GM12878 (cell line): Measurements from ENCODE around the gene SBK2. TPM values are rescaled to one million over a fixed set of nuclear protein-coding genes. Genes with fewer than 3 reads are reported as not detected.

ENCODE experiments used
- ATAC-seq: fragments of 200-7000 bp; cut with Tn5 transposase; 3 replicates; pipeline ENCODE4 v1.9.1; 2020; ENCODE audit warnings: mild to moderate bottlenecking, moderate library complexity
- BruUV-seq: library from RNA; stranded (reverse); fragments of 400-500 nt; replicated peaks from 2 replicates; lab custom pipeline; 2021; lab: Mats Ljungman, UMichigan
- CTCF ChIA-PET: fragments of 300-600 bp; sonication (Branson Sonifier 250); formaldehyde crosslinking; extraction: SDS; loops from one replicate; lab custom pipeline; 2021; ENCODE audit warnings: inconsistent platforms; lab: Yijun Ruan, JAX
- POLR2A ChIA-PET: fragments of 350-600 bp; formaldehyde crosslinking; extraction: SDS; loops from one replicate; lab custom pipeline; 2021; ENCODE audit warnings: inconsistent platforms; lab: Charles Lee
- RAD21 ChIA-PET: fragments of 300-600 bp; sonication (Branson Sonifier 250); formaldehyde crosslinking; loops from one replicate; lab custom pipeline; 2023; ENCODE audit warnings: antibody characterized with exemption; ENCODE audit not compliant: unreplicated experiment; lab: Charles Lee
- SMC1A ChIA-PET: fragments of 300-600 bp; sonication (Branson Sonifier 250); formaldehyde crosslinking; loops from one replicate; lab custom pipeline; 2023; ENCODE audit not compliant: unreplicated experiment, uncharacterized antibody; lab: Charles Lee
- DNase-seq: peaks from one replicate; pipeline ENCODE4 v3.0.0-alpha.2; 2011; ENCODE audit warnings: low read depth, low spot score
- FAIRE-seq: peaks from 3 replicates; lab custom pipeline; 2011; peaks lifted over from hg19 to GRCh38; lab: Jason Lieb, UNC
- H2AFZ ChIP-seq: 2 replicates; pipeline ENCODE4 v1.6.0; 2011; ENCODE audit warnings: low read depth, low read length, control low read depth; ENCODE audit not compliant: control insufficient read depth
- H3K27ac ChIP-seq: 2 replicates; pipeline ENCODE4 v1.5.1; 2011; ENCODE audit warnings: control low read depth; ENCODE audit not compliant: control insufficient read depth, insufficient read depth
- H3K27me3 ChIP-seq, 2 experiments: replicated peaks in 1 of 2; 2 replicates each; pipeline versions ENCODE4 v1.6.0 to v1.6.1; 2011; ENCODE audit warnings: low read length in 1 of 2; ENCODE audit not compliant: control insufficient read depth in 2 of 2, insufficient read depth in 2 of 2
- H3K36me3 ChIP-seq, 2 experiments: 2 replicates each; pipeline ENCODE4 v1.5.1; 2011; ENCODE audit warnings: low read length in 1 of 2; ENCODE audit not compliant: control insufficient read depth in 2 of 2, insufficient read depth in 2 of 2
- H3K4me1 ChIP-seq: 2 replicates; pipeline ENCODE4 v1.6.1; 2011; ENCODE audit warnings: mild to moderate bottlenecking, low read length, moderate library complexity, mixed read lengths; ENCODE audit not compliant: control insufficient read depth, insufficient read depth
- H3K4me2 ChIP-seq: 2 replicates; pipeline ENCODE4 v1.6.0; 2011; ENCODE audit warnings: control low read depth; ENCODE audit not compliant: control insufficient read depth, insufficient read depth
- H3K4me3 ChIP-seq: fragments of 200-600 bp; sonication (generic); 2 replicates; pipeline ENCODE4 v1.5.1; 2016
- H3K79me2 ChIP-seq: 2 replicates; pipeline ENCODE4 v1.6.0; 2011; ENCODE audit warnings: low read length; ENCODE audit not compliant: control insufficient read depth, insufficient read depth
- H3K9ac ChIP-seq: 2 replicates; pipeline ENCODE4 v1.8.0; 2011; ENCODE audit warnings: low read length, control low read depth, mixed read lengths; ENCODE audit not compliant: control insufficient read depth, insufficient read depth
- H3K9me3 ChIP-seq: replicated peaks from 3 replicates; pipeline ENCODE4 v1.5.1; 2011; ENCODE audit warnings: mild to moderate bottlenecking, low read length; ENCODE audit not compliant: control insufficient read depth, insufficient read depth
- H4K20me1 ChIP-seq: 2 replicates; pipeline ENCODE4 v1.6.0; 2011; ENCODE audit not compliant: control insufficient read depth, insufficient read depth
- DPF2 ChIP-seq: fragments of 450-650 bp; IDR thresholded peaks from 2 replicates; pipeline ENCODE4 v1.6.1; 2017; ENCODE audit warnings: mild to moderate bottlenecking
- ETV6 ChIP-seq, 2 experiments: fragments of 450-650 bp in 1 of 2; IDR thresholded peaks in 1 of 2; conservative IDR thresholded peaks in 1 of 2; 2 replicates each; pipeline ENCODE4 v1.6.1; 2014; ENCODE audit warnings: antibody characterized with exemption in 1 of 2, borderline replicate concordance in 1 of 2, low read depth in 1 of 2, mild to moderate bottlenecking in 1 of 2, moderate library complexity in 1 of 2
- HCFC1 ChIP-seq: fragments of 150-350 bp; IDR thresholded peaks from 2 replicates; pipeline ENCODE4 v1.6.1; 2014; ENCODE audit warnings: low read length
- IKZF1 ChIP-seq: fragments of 450-650 bp; conservative IDR thresholded peaks from 2 replicates; pipeline ENCODE4 v1.6.1; 2017; ENCODE audit warnings: antibody characterized with exemption, mild to moderate bottlenecking
- MEF2A ChIP-seq: IDR thresholded peaks from 2 replicates; pipeline ENCODE4 v1.6.1; 2011; ENCODE audit warnings: low read depth, mild to moderate bottlenecking, low read length, moderate library complexity; ENCODE audit not compliant: insufficient read depth
- MYB ChIP-seq: fragments of 150-350 bp; IDR thresholded peaks from 2 replicates; pipeline ENCODE4 v1.6.1; 2014; ENCODE audit warnings: mild to moderate bottlenecking, low read depth, low read length, borderline replicate concordance
- PAX5 ChIP-seq: IDR thresholded peaks from 2 replicates; pipeline ENCODE4 v1.6.1; 2011; ENCODE audit warnings: low read depth, low read length, borderline replicate concordance
- POLR2AphosphoS2 ChIP-seq: IDR thresholded peaks from 2 replicates; pipeline ENCODE4 v1.6.1; 2011; ENCODE audit warnings: low read depth, mild to moderate bottlenecking, low read length, improper control_type of control experiment, moderate library complexity
- POU2F2 ChIP-seq: IDR thresholded peaks from 3 replicates; pipeline ENCODE4 v1.6.1; 2011; ENCODE audit warnings: low read depth, mild to moderate bottlenecking, low read length, borderline replicate concordance
- RELA ChIP-seq: fragments of 450-650 bp; IDR thresholded peaks from 2 replicates; pipeline ENCODE4 v1.8.0; 2014; ENCODE audit warnings: borderline replicate concordance; ENCODE audit not compliant: partially characterized antibody
- WGBS: methylation state at CpG from one replicate; pipeline ENCODE4 v1.1.6; 2016; ENCODE audit warnings: low lambda C conversion rate; ENCODE audit not compliant: insufficient replicate concordance, insufficient coverage; ENCODE audit errors: missing lambda C conversion rate; 5-methylcytosine and 5-hydroxymethylcytosine counted together
- in situ Hi-C: fragments of 300-500 bp; cut with MboI; formaldehyde crosslinking; loops from 9 replicates; pipeline ENCODE4 v1.14.3; 2018; ENCODE audit warnings: mixed read lengths
- intact Hi-C: fragments of 100-400 bp; cut with micrococcal nuclease; formaldehyde crosslinking; loops from one replicate; pipeline ENCODE4 v1.14.2; 2022; ENCODE audit not compliant: unreplicated experiment
- polyA plus RNA-seq, 11 experiments: library from polyadenylated mRNA; depleted of rRNA in 4 of 11; unstranded in 6 of 11; stranded (reverse) in 5 of 11; fragments of >200 nt; fragmentation: Nextera tagmentation in 4 of 11; fragmentation: Illumina TruSeq in 1 of 11; extraction: Ambion mirVana in 4 of 11; extraction: Trizol in 1 of 11; gene quantifications; 1 replicate in 1 of 11; 2 replicates in 10 of 11; pipeline versions ENCODE4 v1.2.1 to v1.2.3, GENCODE V29; 2011 to 2016; ENCODE audit warnings: inconsistent platforms in 2 of 11, missing spikeins in 2 of 11, low read depth in 1 of 11
- total RNA-seq, 4 experiments: library from RNA; depleted of rRNA in 3 of 4; stranded (reverse); fragments of >200 nt in 3 of 4; fragmentation: Illumina TruSeq in 1 of 4; extraction: Trizol in 1 of 4; gene quantifications; 2 replicates each; pipeline versions ENCODE4 v1.2.1 to v1.2.3, GENCODE V29; 2013 to 2021
- TF ChIP-seq, protein P1 (sequence below): IDR thresholded peaks from 2 replicates; pipeline ENCODE4 v1.6.1; 2011; ENCODE audit warnings: low read depth, mild to moderate bottlenecking, low read length, moderate library complexity, borderline replicate concordance; ENCODE audit errors: extremely low read depth
- TF ChIP-seq, protein P2 (sequence below): fragments of 450-650 bp; formaldehyde crosslinking; IDR thresholded peaks from 2 replicates; pipeline ENCODE4 v1.5.0; 2022; ENCODE audit warnings: mild to moderate bottlenecking, missing genetic modification characterization
- TF ChIP-seq, protein P3 (sequence below): fragments of 450-650 bp; IDR thresholded peaks from 2 replicates; pipeline ENCODE4 v1.6.1; 2018; ENCODE audit warnings: borderline replicate concordance, mild to moderate bottlenecking; ENCODE audit not compliant: partially characterized antibody
- TF ChIP-seq, protein P4 (sequence below): fragments of 450-650 bp; formaldehyde crosslinking; IDR thresholded peaks from 2 replicates; pipeline ENCODE4 v1.4.0; 2022; ENCODE audit warnings: mild to moderate bottlenecking, moderate library complexity

Gene SBK2
- total and polyA plus RNA-seq, 10 of the 15 experiments (the other 5 are each of a cell fraction or from before 2014, with no cell fraction given) = not detected

DNA sequence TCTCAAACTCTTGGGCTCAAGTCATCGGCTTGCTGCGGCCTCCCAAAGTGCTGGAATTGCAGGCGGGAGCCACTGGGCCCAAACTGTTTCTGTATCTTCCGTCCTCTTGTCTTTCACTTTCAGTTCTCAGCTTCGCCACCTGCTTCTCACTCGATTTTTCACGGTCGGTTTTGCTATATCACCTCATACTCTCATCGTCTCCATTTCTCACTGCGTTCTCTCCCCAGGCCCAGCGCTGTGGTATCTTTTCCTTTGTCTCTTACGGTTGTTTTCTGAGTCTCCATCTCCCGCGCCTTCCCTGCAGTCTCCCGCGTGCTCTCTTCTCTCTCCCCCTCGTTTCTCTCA is 33.8 kb downstream of the SBK2 start:
- BruUV-seq = TSS peak; percentile 85
- 89% methylated on average over 17 of the region's 17 CpGs for WGBS
- H3K9me3 ChIP-seq = no peaks in the 10 kb centered on the region
- H3K79me2 ChIP-seq = no peaks in the 10 kb centered on the region
- no peak for ATAC-seq
- H3K4me1 ChIP-seq = peaks cover 5% of the 10 kb centered on the region
- CTCF ChIA-PET = interaction anchor here (0.8 to 3.7 kb wide), 24 partner anchors 9 to 362 kb away, joined by 3 to 88 read pairs (median 12); partner anchors contain the start of genes ISOC2, NAT14, SSC5D and TMEM238
- H3K36me3 ChIP-seq = no peaks in the 10 kb centered on the region
- H3K9ac ChIP-seq = no peak overlapping the region
- no peak for DNase-seq
- in situ Hi-C loops (no loop called here), intact Hi-C loops (loop anchor here (2.0 kb wide), 1 partner anchor 362 kb away; no protein-coding TSS in a partner anchor)
- RAD21 ChIA-PET = interaction anchor here (0.7 to 1.7 kb wide), 16 partner anchors 10 to 362 kb away, joined by 3 to 34 read pairs (median 7); partner anchors contain the start of genes CCDC106, HSPBP1, ISOC2 and KMT5C
- SMC1A ChIA-PET = interaction anchor here (1.0 to 2.4 kb wide), 4 partner anchors 30 to 211 kb away, joined by 3 to 19 read pairs (median 7); partner anchors contain the start of gene ZNF865
- peak overlapping the region; percentile 58; the same call in 1 of the 2 replicates for H3K4me2 ChIP-seq
- no peaks in the 10 kb centered on the region for H4K20me1 ChIP-seq
- no peaks in the 10 kb centered on the region for H3K27me3 ChIP-seq
- POLR2A ChIA-PET = interaction anchor here (0.7 to 1.0 kb wide), 3 partner anchors 18 to 123 kb away, joined by 3 to 4 read pairs (median 3); partner anchors contain the start of genes ISOC2 and NAT14
- peak overlapping the region; percentile 97 for H2AFZ ChIP-seq
- FAIRE-seq = no peak
- H3K27ac ChIP-seq = no peak overlapping the region
- no peak overlapping the region for H3K4me3 ChIP-seq
- TF ChIP-seq, protein P1, sequence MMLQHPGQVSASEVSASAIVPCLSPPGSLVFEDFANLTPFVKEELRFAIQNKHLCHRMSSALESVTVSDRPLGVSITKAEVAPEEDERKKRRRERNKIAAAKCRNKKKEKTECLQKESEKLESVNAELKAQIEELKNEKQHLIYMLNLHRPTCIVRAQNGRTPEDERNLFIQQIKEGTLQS = no peak
- TF ChIP-seq IKZF1 (no peak), POU2F2 (no peak), HCFC1 (no peak), DPF2 (no peak), PAX5 (no peak), ETV6 (conservative IDR thresholded peaks at IDR 0.05 in 1 of 2, IDR thresholded peaks at IDR 0.05 in 1 of 2; ENCODE audit: borderline replicate concordance in 1 of 2, low read depth in 1 of 2) (no peak), POLR2AphosphoS2 (no peak), MYB (no peak), RELA (no peak), MEF2A (no peak)
- TF ChIP-seq, protein P2, sequence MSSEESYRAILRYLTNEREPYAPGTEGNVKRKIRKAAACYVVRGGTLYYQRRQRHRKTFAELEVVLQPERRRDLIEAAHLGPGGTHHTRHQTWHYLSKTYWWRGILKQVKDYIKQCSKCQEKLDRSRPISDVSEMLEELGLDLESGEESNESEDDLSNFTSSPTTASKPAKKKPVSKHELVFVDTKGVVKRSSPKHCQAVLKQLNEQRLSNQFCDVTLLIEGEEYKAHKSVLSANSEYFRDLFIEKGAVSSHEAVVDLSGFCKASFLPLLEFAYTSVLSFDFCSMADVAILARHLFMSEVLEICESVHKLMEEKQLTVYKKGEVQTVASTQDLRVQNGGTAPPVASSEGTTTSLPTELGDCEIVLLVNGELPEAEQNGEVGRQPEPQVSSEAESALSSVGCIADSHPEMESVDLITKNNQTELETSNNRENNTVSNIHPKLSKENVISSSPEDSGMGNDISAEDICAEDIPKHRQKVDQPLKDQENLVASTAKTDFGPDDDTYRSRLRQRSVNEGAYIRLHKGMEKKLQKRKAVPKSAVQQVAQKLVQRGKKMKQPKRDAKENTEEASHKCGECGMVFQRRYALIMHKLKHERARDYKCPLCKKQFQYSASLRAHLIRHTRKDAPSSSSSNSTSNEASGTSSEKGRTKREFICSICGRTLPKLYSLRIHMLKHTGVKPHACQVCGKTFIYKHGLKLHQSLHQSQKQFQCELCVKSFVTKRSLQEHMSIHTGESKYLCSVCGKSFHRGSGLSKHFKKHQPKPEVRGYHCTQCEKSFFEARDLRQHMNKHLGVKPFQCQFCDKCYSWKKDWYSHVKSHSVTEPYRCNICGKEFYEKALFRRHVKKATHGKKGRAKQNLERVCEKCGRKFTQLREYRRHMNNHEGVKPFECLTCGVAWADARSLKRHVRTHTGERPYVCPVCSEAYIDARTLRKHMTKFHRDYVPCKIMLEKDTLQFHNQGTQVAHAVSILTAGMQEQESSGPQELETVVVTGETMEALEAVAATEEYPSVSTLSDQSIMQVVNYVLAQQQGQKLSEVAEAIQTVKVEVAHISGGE = no peak
- TF ChIP-seq, protein P3, sequence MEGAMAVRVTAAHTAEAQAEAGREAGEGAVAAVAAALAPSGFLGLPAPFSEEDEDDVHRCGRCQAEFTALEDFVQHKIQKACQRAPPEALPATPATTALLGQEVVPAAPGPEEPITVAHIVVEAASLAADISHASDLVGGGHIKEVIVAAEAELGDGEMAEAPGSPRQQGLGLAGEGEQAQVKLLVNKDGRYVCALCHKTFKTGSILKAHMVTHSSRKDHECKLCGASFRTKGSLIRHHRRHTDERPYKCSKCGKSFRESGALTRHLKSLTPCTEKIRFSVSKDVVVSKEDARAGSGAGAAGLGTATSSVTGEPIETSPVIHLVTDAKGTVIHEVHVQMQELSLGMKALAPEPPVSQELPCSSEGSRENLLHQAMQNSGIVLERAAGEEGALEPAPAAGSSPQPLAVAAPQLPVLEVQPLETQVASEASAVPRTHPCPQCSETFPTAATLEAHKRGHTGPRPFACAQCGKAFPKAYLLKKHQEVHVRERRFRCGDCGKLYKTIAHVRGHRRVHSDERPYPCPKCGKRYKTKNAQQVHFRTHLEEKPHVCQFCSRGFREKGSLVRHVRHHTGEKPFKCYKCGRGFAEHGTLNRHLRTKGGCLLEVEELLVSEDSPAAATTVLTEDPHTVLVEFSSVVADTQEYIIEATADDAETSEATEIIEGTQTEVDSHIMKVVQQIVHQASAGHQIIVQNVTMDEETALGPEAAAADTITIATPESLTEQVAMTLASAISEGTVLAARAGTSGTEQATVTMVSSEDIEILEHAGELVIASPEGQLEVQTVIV = no peak
- TF ChIP-seq, protein P4, sequence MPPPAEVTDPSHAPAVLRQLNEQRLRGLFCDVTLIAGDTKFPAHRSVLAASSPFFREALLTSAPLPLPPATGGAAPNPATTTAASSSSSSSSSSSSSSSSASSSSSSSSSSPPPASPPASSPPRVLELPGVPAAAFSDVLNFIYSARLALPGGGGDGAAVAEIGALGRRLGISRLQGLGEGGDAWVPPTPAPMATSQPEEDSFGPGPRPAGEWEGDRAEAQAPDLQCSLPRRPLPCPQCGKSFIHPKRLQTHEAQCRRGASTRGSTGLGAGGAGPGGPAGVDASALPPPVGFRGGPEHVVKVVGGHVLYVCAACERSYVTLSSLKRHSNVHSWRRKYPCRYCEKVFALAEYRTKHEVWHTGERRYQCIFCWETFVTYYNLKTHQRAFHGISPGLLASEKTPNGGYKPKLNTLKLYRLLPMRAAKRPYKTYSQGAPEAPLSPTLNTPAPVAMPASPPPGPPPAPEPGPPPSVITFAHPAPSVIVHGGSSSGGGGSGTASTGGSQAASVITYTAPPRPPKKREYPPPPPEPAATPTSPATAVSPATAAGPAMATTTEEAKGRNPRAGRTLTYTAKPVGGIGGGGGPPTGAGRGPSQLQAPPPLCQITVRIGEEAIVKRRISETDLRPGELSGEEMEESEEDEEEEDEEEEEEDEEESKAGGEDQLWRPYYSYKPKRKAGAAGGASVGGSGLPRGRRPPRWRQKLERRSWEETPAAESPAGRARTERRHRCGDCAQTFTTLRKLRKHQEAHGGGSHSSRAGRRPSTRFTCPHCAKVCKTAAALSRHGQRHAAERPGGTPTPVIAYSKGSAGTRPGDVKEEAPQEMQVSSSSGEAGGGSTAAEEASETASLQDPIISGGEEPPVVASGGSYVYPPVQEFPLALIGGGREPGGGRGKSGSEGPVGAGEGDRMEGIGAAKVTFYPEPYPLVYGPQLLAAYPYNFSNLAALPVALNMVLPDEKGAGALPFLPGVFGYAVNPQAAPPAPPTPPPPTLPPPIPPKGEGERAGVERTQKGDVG = no peak
